Esophagus (tissue), 2 donors: ENCODE measurements around the gene FAM227B. TPM values are rescaled to one million over a fixed set of nuclear protein-coding genes. Genes with fewer than 3 reads are reported as not detected.

Experiments
- H3K27ac ChIP-seq, 2 donors: one replicate each; pipeline ENCODE4 v1.5.1; 2013; ENCODE audit warnings: low read depth in 2 of 2, mild to moderate bottlenecking in 2 of 2, inconsistent platforms in 1 of 2, low read length in 1 of 2, moderate library complexity in 1 of 2
- H3K27me3 ChIP-seq, 2 donors: one replicate each; pipeline ENCODE4 v1.6.1; 2013; ENCODE audit warnings: low read length in 2 of 2, control low read depth in 1 of 2, mild to moderate bottlenecking in 1 of 2; ENCODE audit not compliant: insufficient read depth in 2 of 2, control insufficient read depth in 1 of 2
- H3K36me3 ChIP-seq, 2 donors: one replicate each; pipeline ENCODE4 v1.6.1; 2013; ENCODE audit warnings: low read length in 1 of 2; ENCODE audit not compliant: control insufficient read depth in 2 of 2, insufficient read depth in 2 of 2
- H3K4me1 ChIP-seq, 2 donors: one replicate each; pipeline ENCODE4 v1.6.1; 2013; ENCODE audit warnings: low read length in 1 of 2; ENCODE audit not compliant: control insufficient read depth in 2 of 2, insufficient read depth in 2 of 2
- H3K4me3 ChIP-seq, 2 donors: one replicate each; pipeline ENCODE4 v1.5.1; 2013; ENCODE audit warnings: low read length in 2 of 2, mild to moderate bottlenecking in 2 of 2, low read depth in 1 of 2, moderate library complexity in 1 of 2
- H3K9me3 ChIP-seq, 2 donors: one replicate each; pipeline ENCODE4 v1.6.1; 2013; ENCODE audit warnings: mild to moderate bottlenecking in 2 of 2, low read depth in 1 of 2, low read length in 1 of 2, moderate library complexity in 1 of 2; ENCODE audit not compliant: control insufficient read depth in 2 of 2, insufficient read depth in 1 of 2
- WGBS, 2 donors: extraction: QIAGEN DNeasy Blood & Tissue Kit; methylation state at CpG; one replicate each; pipeline ENCODE4 v1.1.7; 2013; 5-methylcytosine and 5-hydroxymethylcytosine counted together
- polyA plus RNA-seq, 2 donors: library from polyadenylated mRNA; stranded (reverse); fragments of 200-250 nt; gene quantifications; one replicate each; pipeline ENCODE4 v1.2.3, GENCODE V29; 2013
- donor health status: healthy with polysubstance abuse.
- donor health status: Bipolar disorder and iron deficiency.

FAM227B gene
- polyA plus RNA-seq, 2 donors = 1.1 to 2.0 TPM

DNA sequence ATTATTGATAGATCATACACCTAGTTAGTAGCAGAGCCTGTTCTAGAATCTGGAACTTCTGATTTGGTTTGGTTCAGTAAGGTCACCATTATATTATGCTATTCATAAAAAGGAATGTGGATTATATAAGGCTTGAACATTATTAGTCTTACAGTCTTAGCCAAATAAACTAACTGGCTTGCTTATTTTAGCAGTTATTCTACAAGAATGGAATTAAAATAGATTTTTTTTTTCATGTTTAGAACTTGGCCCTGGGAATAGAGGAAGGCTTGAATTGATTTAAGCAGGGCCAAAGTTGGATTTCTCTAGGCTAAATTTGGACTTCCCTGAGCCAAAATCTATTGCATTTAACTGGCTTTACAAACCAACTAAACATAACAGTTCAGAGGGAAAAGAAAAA lies 24.7 kb upstream of the FAM227B start:
- no peak overlapping the region for H3K4me3 ChIP-seq
- H3K36me3 ChIP-seq = no peaks in the 10 kb centered on the region
- no peak overlapping the region for H3K27ac ChIP-seq
- no peaks in the 10 kb centered on the region for H3K27me3 ChIP-seq
- no peaks in the 10 kb centered on the region for H3K9me3 ChIP-seq
- no peaks in the 10 kb centered on the region for H3K4me1 ChIP-seq

DNA sequence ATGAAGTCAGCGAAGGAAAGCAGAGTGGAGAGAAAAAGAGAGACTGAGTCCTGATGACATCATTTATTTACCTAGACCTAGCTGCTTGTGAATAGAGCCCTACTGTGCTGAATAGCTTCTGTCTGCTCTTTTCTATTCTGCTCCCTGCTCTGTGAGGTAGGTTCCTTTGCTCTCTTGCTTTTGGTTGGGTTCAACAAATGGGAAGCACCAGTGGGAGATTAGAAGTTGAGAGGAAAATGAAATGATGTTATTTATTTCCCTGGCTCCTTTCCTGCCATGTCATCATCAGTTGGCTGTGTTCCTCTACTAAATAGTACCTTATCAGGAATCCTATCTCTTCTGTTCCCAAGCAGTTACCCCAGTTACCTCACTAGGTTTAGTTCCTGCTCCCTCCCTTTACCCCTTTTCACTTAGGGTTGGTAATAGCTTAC lies 23.8 kb upstream of the FAM227B start:
- no peak overlapping the region for H3K4me3 ChIP-seq

DNA sequence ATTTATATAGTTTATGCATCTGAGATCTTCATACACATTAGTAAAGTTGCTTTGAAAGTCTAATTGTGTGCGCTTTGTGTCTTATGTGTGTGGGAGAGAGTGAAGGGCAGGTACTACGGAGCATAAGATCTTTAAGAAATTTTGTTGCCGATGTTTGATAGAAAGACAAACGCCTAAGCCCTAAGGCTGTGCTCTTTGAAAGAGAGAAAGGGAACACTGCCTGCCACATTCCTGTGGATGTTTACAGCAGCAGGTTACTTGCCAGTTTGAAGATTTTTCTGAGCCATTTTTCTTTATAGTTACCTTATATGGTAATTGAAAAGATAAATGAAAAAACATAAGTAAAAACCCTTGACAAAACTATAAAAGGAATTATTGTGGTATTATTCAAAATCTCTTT lies 17.2 kb upstream of the FAM227B start:
- H3K27ac ChIP-seq = no peak overlapping the region
- no peaks in the 10 kb centered on the region for H3K27me3 ChIP-seq
- no peaks in the 10 kb centered on the region for H3K4me1 ChIP-seq
- no peak overlapping the region for H3K4me3 ChIP-seq
- WGBS, 2 donors = 44 to 64% methylated on average over 4 of the region's 4 CpGs
- no peaks in the 10 kb centered on the region for H3K9me3 ChIP-seq
- H3K36me3 ChIP-seq = no peaks in the 10 kb centered on the region

More for the DNA sequence above, 23.8 kb upstream of the FAM227B start:
- Histone ChIP-seq H3K4me1 (no peaks in the 10 kb centered on the region), H3K27me3 (no peaks in the 10 kb centered on the region), H3K27ac (no peak overlapping the region), H3K36me3 (no peaks in the 10 kb centered on the region), H3K9me3 (no peaks in the 10 kb centered on the region)
- WGBS, 2 donors = 99 to 100% methylated on average over 1 of the region's 1 CpG

DNA sequence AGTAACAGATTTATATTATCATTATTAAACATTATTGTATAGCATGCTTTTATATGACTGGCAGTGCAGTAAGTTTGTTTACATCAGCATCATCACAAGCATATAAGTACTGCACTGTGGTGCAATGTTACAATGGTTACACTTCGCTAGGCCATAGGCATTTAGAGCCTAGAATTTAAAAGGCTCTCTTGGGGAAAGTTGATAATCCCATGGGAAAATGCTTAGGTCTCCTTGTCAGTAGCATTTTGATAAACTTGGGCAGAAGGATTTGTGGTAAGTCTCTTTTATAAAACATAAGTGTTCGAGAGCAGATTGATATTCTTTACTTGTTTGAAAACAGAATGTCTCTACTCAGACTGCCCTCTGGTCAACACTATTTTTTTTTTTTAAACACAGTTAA lies 7.8 kb upstream of the FAM227B start:
- Histone ChIP-seq H3K27ac (no peak overlapping the region), H3K36me3 (peaks cover 0 to 5% of the 10 kb centered on the region in 2 donors), H3K4me1 (no peaks in the 10 kb centered on the region), H3K9me3 (peaks cover 0 to 2% of the 10 kb centered on the region in 2 donors), H3K27me3 (no peaks in the 10 kb centered on the region), H3K4me3 (no peak overlapping the region)
- 86 to 93% methylated on average over 2 of the region's 2 CpGs for WGBS, 2 donors

DNA sequence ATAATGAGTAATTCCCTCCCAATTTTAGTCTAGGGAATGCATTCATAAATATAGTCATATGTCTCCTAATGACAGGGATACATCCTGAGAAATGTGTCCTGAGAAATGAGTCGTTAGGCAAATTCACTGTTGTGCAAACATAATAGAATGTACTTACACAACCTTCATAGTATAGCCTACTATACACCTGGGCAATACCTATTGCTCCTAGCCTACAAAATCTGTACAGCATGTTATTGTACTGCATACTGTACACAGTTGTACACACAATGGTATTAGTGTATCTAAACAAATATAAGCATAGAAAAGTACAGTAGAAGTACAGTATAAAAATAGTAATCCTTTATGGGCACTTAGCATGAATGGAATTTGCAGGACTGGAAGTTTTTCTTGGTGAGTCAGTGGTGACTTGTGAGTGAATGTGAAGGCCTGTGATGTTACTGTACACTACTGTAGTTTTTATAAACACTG lies 6.8 kb upstream of the FAM227B start:
- peaks cover 0 to 5% of the 10 kb centered on the region in 2 donors for H3K36me3 ChIP-seq
- 42 to 53% methylated on average over 1 of the region's 1 CpG for WGBS, 2 donors
- no peaks in the 10 kb centered on the region for H3K4me1 ChIP-seq
- H3K9me3 ChIP-seq = peaks cover 0 to 2% of the 10 kb centered on the region in 2 donors
- no peak overlapping the region for H3K4me3 ChIP-seq
- H3K27me3 ChIP-seq = no peaks in the 10 kb centered on the region
- no peak overlapping the region for H3K27ac ChIP-seq

DNA sequence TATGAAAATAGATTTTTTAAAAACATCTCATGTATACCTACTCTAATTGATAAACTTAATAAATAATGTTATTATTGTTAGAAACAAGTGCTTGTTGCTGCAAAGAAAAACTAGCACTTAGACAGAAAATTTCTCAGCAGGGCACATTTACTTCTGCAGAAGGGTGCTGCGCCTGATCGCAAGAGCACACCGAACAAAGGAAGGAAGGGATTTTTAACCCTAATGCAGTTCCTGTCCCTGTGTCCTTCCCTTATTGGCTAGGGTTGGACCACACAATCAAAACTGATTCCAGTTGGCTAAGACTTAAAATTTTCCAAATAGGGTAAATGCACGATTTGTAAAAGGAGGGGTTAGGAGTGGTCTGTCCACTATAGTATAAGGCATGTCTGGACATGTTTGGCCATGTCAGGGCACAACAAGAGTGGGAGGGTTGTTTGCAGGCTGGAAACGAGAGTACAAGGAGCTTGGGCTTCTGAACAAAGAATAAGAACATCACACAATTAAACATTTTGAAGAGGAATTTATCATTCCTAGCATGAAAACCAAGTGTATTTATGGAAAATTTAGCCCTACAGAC lies 4.9 kb upstream of the FAM227B start:
- Histone ChIP-seq H3K27ac (no peak overlapping the region), H3K36me3 (peaks cover 0 to 3% of the 10 kb centered on the region in 2 donors), H3K9me3 (peaks cover 0 to 2% of the 10 kb centered on the region in 2 donors), H3K27me3 (no peaks in the 10 kb centered on the region), H3K4me1 (no peaks in the 10 kb centered on the region), H3K4me3 (no peak overlapping the region)
- WGBS, 2 donors = 89 to 93% methylated on average over 5 of the region's 5 CpGs

DNA sequence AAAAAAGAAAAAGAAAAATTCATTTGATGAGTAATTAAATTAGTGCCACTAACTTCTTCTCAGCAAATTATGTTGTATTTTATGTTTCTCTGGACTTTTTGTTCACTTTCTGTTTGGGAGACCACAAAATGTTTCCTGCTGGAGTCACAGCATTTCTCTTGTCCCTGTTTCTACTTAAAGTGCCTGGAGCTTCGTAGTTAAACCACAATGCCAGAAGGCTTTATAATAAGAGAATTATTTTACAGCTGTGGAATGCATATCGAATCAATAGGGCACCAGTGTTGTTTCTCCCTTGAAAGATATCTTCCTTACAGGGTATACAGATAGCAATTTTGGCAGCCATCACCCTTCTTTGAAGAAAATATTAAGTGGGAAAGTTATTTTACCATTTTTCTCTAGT lies 3.4 kb upstream of the FAM227B start:
- Histone ChIP-seq H3K4me3 (no peak overlapping the region), H3K27ac (no peak overlapping the region), H3K27me3 (no peaks in the 10 kb centered on the region), H3K4me1 (no peaks in the 10 kb centered on the region), H3K36me3 (peaks cover 0 to 2% of the 10 kb centered on the region in 2 donors), H3K9me3 (peaks cover 0 to 2% of the 10 kb centered on the region in 2 donors)
- WGBS, 2 donors = 63 to 69% methylated on average over 2 of the region's 2 CpGs

DNA sequence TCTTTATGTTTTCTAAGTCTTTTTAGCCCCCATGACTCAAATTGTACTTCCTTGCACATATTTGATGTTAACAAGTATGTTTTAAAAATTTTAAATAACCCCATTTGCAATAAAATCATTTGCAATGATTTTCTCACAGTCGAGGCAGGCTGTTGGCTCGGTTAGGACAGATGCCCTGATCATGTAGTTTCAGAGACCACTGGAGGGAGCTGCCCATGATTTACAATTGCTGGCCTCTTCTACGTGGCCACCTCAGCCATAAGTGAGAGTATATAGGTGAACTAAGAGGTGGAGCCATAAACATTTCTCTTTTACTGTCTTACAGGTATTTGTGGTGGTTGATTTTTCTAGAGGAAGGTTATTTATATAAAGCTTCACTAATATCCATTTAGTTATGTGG lies 1.9 kb upstream of the FAM227B start:
- Histone ChIP-seq H3K4me1 (no peaks in the 10 kb centered on the region), H3K27ac (no peak overlapping the region), H3K36me3 (peaks cover 0 to 2% of the 10 kb centered on the region in 2 donors), H3K4me3 (no peak overlapping the region), H3K27me3 (no peaks in the 10 kb centered on the region), H3K9me3 (peaks cover 0 to 2% of the 10 kb centered on the region in 2 donors)
- 81 to 84% methylated on average over 3 of the region's 3 CpGs for WGBS, 2 donors

DNA sequence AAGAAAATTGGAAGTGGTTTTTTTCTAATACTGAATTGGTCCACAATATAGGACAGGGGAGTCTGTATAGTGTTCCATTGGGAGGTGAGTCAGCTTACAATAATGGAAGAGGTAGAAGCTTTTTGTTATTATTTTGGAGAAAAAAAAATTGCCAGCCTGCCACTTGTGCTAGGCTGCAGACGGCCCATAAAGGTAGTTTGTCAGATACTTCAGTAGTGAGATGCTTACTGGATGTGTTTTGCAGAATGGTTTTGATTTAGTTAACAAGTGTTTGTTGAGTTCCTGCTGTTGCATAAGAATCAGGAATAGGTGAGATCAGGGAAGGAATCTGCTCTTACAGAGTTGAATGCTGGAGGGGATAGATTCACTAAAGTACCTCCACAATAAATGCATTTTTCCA lies 1.3 kb upstream of the FAM227B start:
- Histone ChIP-seq H3K4me3 (peak overlapping the region in 1 of 2 donors; percentile 89), H3K9me3 (peaks cover 0 to 2% of the 10 kb centered on the region in 2 donors), H3K36me3 (peaks cover 0 to 2% of the 10 kb centered on the region in 2 donors), H3K27ac (no peak overlapping the region), H3K27me3 (no peaks in the 10 kb centered on the region), H3K4me1 (no peaks in the 10 kb centered on the region)
- WGBS, 2 donors = 26 to 32% methylated on average over 1 of the region's 1 CpG

DNA sequence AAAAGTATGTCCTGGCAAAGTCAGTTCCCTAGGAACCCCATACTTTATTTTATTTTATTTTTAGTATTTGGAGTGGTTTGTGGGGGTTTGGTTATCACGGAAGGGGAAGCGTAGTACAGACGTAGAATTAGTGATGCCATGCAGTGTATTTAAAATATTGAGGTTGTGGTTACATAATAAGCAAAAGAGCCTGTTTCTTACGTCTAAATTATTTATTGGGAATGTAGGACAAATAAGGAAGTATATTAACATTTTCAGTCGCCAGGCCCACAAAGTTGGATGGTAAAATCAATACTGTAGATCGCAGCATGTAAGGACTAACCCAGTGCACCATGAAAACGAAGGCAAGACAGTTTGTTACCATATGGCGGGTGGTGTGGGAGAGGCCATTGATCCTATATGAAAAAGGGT lies 788 bp upstream of the FAM227B start:
- H3K27me3 ChIP-seq = no peaks in the 10 kb centered on the region
- 7 to 8% methylated on average over 8 of the region's 8 CpGs for WGBS, 2 donors
- H3K27ac ChIP-seq = peak overlapping the region in 1 of 2 donors; percentile 98
- peak overlapping the region; percentile 89 to 98 for H3K4me3 ChIP-seq
- no peaks in the 10 kb centered on the region for H3K4me1 ChIP-seq
- peaks cover 0 to 2% of the 10 kb centered on the region in 2 donors for H3K36me3 ChIP-seq
- H3K9me3 ChIP-seq = peaks cover 0 to 2% of the 10 kb centered on the region in 2 donors
